IMR-90 (cell line): Measurements from ENCODE around the gene WNT6.

ENCODE experiments used
- BHLHE40 ChIP-seq: fragments of 150-350 bp; IDR thresholded peaks from 2 replicates; pipeline ENCODE4 v1.6.1; 2016; ENCODE audit warnings: mild to moderate bottlenecking, low read depth, low read length
- CEBPB ChIP-seq: IDR thresholded peaks from 2 replicates; pipeline ENCODE4 v1.6.1; 2012; ENCODE audit warnings: low read depth, low read length, improper control_type of control experiment
- CTCF ChIP-seq: conservative IDR thresholded peaks from 2 replicates; pipeline ENCODE4 v1.5.1; 2012; ENCODE audit warnings: mild to moderate bottlenecking, low read depth, low read length, improper control_type of control experiment
- MXI1 ChIP-seq: IDR thresholded peaks from 2 replicates; pipeline ENCODE4 v1.6.1; 2012; ENCODE audit warnings: low read depth, mild to moderate bottlenecking, low read length, moderate library complexity, borderline replicate concordance
- POLR2A ChIP-seq: IDR thresholded peaks from 2 replicates; pipeline ENCODE4 v1.6.1; 2012; ENCODE audit warnings: mild to moderate bottlenecking, low read depth, low read length
- RCOR1 ChIP-seq: IDR thresholded peaks from 2 replicates; pipeline ENCODE4 v1.6.1; 2012; ENCODE audit warnings: mild to moderate bottlenecking, low read length, improper control_type of control experiment; ENCODE audit not compliant: insufficient replicate concordance

GRCh38 chr2:218875692-218876246, 16.2 kb downstream of the WNT6 start:
- no peak for TF ChIP-seq CEBPB
- TF ChIP-seq RCOR1, result no peak
- TF ChIP-seq CTCF, result no peak
- TF ChIP-seq POLR2A, result no peak
- no peak for TF ChIP-seq BHLHE40
- no peak for TF ChIP-seq MXI1
